HepG2 (cell line): ENCODE data around the gene CTDNEP1. TPM values are rescaled to one million over a fixed set of nuclear protein-coding genes. Genes with fewer than 3 reads are reported as not detected.
A peak's percentile ranks its signal among the peaks of the same experiment; 100 is the strongest.

Experiments used
- HMGA1 ChIP-seq: sonication (generic); formaldehyde crosslinking; conservative IDR thresholded peaks from 2 replicates; pipeline ENCODE4 v1.4.0; 2020; ENCODE audit warnings: missing genetic modification reagents
- JUND ChIP-seq: sonication (generic); formaldehyde crosslinking; IDR thresholded peaks from 2 replicates; pipeline ENCODE4 v1.8.0; 2022; ENCODE audit warnings: mild to moderate bottlenecking, missing genetic modification reagents
- MAFF ChIP-seq: IDR thresholded peaks from 2 replicates; pipeline ENCODE4 v1.6.1; 2011; ENCODE audit warnings: low read depth, low read length, improper control_type of control experiment
- ZNF326 ChIP-seq: sonication (generic); formaldehyde crosslinking; IDR thresholded peaks from 2 replicates; pipeline ENCODE4 v1.4.0; 2020; ENCODE audit warnings: missing genetic modification reagents, borderline replicate concordance
- polyA plus RNA-seq, 8 experiments: library from polyadenylated mRNA; depleted of rRNA in 3 of 8; stranded (reverse) in 7 of 8; unstranded in 1 of 8; fragments of >200 nt; fragmentation: Illumina TruSeq in 4 of 8; extraction: Trizol in 4 of 8; gene quantifications; 2 replicates each; pipeline versions ENCODE4 v1.2.1 to v1.2.3, GENCODE V29; 2011 to 2016; ENCODE audit warnings: low read depth in 4 of 8, missing spikeins in 1 of 8, mixed read lengths in 1 of 8; ENCODE audit not compliant: insufficient read depth in 1 of 8
- total RNA-seq, 5 experiments: library from RNA; depleted of rRNA; stranded (reverse); fragments of >200 nt; fragmentation: Illumina TruSeq; extraction: Trizol; gene quantifications; 2 replicates each; pipeline ENCODE4 v1.2.3, GENCODE V29; 2016; ENCODE audit warnings: low read depth in 1 of 5
- TF ChIP-seq, protein P1 (sequence below): sonication (generic); formaldehyde crosslinking; IDR thresholded peaks from 2 replicates; pipeline ENCODE4 v1.8.1; 2023; ENCODE audit warnings: mild to moderate bottlenecking, missing genetic modification reagents
- TF ChIP-seq, protein P2 (sequence below), 2 experiments: fragments of 450-650 bp in 1 of 2; sonication (generic) in 1 of 2; formaldehyde crosslinking in 1 of 2; IDR thresholded peaks; 2 replicates each; pipeline versions ENCODE4 v1.6.1 to v1.8.0; 2016 to 2022; ENCODE audit warnings: antibody characterized with exemption in 1 of 2, mild to moderate bottlenecking in 1 of 2, missing genetic modification reagents in 1 of 2
- TF ChIP-seq, protein P3 (sequence below): sonication (generic); formaldehyde crosslinking; IDR thresholded peaks from 2 replicates; pipeline ENCODE4 v1.4.0; 2020; ENCODE audit warnings: missing genetic modification reagents
- TF ChIP-seq, protein P4 (sequence below): IDR thresholded peaks from 2 replicates; pipeline ENCODE4 v1.6.1; 2016; ENCODE audit warnings: missing compliant biosample characterization, missing genetic modification reagents, borderline replicate concordance

The CTDNEP1 gene
- total and polyA plus RNA-seq, 2 of the 13 experiments (the other 11 are each of a cell fraction or from before 2014, with no cell fraction given), result 19.8 to 118 TPM

DNA sequence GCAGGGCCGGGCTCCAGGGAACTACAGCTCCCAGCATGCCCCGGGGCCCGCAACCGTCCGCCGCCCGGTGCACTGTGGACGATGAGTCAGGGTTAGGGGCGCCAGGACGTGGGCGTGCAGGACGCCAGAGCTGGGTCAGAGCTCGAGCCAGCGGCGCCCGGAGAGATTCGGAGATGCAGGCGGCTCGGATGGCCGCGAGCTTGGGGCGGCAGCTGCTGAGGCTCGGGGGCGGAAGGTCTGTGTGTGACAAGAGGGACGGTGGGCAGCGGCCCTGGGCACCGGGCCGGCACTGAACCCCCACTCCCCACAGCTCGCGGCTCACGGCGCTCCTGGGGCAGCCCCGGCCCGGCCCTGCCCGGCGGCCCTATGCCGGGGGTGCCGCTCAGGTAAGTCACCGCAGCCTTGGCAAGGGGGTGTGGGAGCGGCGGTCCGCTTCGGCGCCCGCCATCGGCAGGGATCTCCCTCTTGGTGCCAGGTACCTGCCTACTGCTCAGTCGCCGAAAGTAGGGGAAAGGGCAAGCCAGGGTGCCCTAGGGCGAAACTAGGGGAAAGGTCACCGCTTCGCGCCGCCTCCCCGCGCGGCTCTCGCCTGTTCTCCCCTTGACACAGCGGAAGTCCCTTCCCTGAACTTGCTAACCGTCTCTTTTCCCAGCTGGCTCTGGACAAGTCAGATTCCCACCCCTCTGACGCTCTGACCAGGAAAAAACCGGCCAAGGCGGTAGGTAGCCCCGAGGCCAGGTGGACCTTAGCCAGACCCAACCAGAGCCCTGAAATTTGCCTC, 31.5 kb downstream of the CTDNEP1 start, which contains the start of the genes ACADVL and DLG4 (continued):
- TF ChIP-seq, protein P1, sequence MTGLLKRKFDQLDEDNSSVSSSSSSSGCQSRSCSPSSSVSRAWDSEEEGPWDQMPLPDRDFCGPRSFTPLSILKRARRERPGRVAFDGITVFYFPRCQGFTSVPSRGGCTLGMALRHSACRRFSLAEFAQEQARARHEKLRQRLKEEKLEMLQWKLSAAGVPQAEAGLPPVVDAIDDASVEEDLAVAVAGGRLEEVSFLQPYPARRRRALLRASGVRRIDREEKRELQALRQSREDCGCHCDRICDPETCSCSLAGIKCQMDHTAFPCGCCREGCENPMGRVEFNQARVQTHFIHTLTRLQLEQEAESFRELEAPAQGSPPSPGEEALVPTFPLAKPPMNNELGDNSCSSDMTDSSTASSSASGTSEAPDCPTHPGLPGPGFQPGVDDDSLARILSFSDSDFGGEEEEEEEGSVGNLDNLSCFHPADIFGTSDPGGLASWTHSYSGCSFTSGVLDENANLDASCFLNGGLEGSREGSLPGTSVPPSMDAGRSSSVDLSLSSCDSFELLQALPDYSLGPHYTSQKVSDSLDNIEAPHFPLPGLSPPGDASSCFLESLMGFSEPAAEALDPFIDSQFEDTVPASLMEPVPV, result no peak
- no peak for TF ChIP-seq HMGA1 (CRISPR knock-in tag)
- no peak for TF ChIP-seq MAFF
- TF ChIP-seq ZNF326 (CRISPR knock-in tag), result 0 out of 2 replicates have a peak, but pooled peaks have one; percentile 17
- TF ChIP-seq, protein P2, sequence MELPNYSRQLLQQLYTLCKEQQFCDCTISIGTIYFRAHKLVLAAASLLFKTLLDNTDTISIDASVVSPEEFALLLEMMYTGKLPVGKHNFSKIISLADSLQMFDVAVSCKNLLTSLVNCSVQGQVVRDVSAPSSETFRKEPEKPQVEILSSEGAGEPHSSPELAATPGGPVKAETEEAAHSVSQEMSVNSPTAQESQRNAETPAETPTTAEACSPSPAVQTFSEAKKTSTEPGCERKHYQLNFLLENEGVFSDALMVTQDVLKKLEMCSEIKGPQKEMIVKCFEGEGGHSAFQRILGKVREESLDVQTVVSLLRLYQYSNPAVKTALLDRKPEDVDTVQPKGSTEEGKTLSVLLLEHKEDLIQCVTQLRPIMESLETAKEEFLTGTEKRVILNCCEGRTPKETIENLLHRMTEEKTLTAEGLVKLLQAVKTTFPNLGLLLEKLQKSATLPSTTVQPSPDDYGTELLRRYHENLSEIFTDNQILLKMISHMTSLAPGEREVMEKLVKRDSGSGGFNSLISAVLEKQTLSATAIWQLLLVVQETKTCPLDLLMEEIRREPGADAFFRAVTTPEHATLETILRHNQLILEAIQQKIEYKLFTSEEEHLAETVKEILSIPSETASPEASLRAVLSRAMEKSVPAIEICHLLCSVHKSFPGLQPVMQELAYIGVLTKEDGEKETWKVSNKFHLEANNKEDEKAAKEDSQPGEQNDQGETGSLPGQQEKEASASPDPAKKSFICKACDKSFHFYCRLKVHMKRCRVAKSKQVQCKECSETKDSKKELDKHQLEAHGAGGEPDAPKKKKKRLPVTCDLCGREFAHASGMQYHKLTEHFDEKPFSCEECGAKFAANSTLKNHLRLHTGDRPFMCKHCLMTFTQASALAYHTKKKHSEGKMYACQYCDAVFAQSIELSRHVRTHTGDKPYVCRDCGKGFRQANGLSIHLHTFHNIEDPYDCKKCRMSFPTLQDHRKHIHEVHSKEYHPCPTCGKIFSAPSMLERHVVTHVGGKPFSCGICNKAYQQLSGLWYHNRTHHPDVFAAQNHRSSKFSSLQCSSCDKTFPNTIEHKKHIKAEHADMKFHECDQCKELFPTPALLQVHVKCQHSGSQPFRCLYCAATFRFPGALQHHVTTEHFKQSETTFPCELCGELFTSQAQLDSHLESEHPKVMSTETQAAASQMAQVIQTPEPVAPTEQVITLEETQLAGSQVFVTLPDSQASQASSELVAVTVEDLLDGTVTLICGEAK (IDR thresholded peaks at IDR 0.05), result no peak
- TF ChIP-seq, protein P2 (CRISPR knock-in tag; IDR thresholded peaks at IDR 0.05), result peak; percentile 67; the same call in 1 of the 2 replicates
- TF ChIP-seq, protein P3, sequence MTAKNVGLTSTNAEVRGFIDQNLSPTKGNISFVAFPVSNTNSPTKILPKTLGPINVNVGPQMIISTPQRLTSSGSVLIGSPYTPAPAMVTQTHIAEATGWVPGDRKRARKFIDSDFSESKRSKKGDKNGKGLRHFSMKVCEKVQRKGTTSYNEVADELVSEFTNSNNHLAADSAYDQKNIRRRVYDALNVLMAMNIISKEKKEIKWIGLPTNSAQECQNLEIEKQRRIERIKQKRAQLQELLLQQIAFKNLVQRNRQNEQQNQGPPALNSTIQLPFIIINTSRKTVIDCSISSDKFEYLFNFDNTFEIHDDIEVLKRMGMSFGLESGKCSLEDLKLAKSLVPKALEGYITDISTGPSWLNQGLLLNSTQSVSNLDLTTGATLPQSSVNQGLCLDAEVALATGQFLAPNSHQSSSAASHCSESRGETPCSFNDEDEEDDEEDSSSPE, result peak; percentile 50; the same call in 1 of the 2 replicates
- TF ChIP-seq, protein P4, sequence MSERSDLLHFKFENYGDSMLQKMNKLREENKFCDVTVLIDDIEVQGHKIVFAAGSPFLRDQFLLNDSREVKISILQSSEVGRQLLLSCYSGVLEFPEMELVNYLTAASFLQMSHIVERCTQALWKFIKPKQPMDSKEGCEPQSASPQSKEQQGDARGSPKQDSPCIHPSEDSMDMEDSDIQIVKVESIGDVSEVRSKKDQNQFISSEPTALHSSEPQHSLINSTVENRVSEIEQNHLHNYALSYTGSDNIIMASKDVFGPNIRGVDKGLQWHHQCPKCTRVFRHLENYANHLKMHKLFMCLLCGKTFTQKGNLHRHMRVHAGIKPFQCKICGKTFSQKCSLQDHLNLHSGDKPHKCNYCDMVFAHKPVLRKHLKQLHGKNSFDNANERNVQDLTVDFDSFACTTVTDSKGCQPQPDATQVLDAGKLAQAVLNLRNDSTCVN, result peak; percentile 56; the same call in 1 of the 2 replicates
- peak; percentile 87 for TF ChIP-seq JUND (CRISPR knock-in tag)
